ENCODE measurements around the gene CYB5RL. TPM values are rescaled to one million over a fixed set of nuclear protein-coding genes. Genes with fewer than 3 reads are reported as not detected.

The CYB5RL gene
- total and polyA plus RNA-seq, 2 of the 8 experiments (the other 6 are each of a cell fraction or from before 2014, with no cell fraction given), result 13.2 to 14.1 TPM

GRCh38 chr1:54172614-54173599 lies 26.9 kb downstream of the CYB5RL start (continued):
- TF ChIP-seq YY1 (IDR thresholded peaks at IDR 0.05; ENCODE audit: low read depth, low read length) (no peak), PHF8 (conservative IDR thresholded peaks at IDR 0.05; ENCODE audit: low read depth, low read length) (no peak), NANOG (IDR thresholded peaks at IDR 0.05; ENCODE audit: insufficient read depth, low read depth, low read length, poor library complexity, severe bottlenecking) (no peak), TEAD4 (IDR thresholded peaks at IDR 0.05; ENCODE audit: low read depth, low read length) (no peak), KDM5A (IDR thresholded peaks at IDR 0.05; ENCODE audit: low read length) (no peak), RFX5 (IDR thresholded peaks at IDR 0.05; ENCODE audit: borderline replicate concordance, low read depth, low read length) (no peak), CTBP2 (IDR thresholded peaks at IDR 0.05; ENCODE audit: borderline replicate concordance, insufficient read depth, insufficient read length, low read length) (no peak), CBX5 (IDR thresholded peaks at IDR 0.05; ENCODE audit: low read depth, low read length) (no peak), SRF (IDR thresholded peaks at IDR 0.05; ENCODE audit: low read depth, low read length) (no peak), SIX5 (IDR thresholded peaks at IDR 0.05; ENCODE audit: low read depth, low read length) (no peak), FOSL1 (IDR thresholded peaks at IDR 0.05; ENCODE audit: insufficient read depth, low read depth, low read length) (no peak)

Measured in H1 (cell line).